ENCODE measurements around the gene MTO1. TPM values are rescaled to one million over a fixed set of nuclear protein-coding genes. Genes with fewer than 3 reads are reported as not detected.
"Not testable (repeated sequence)": the region's sequence is repeated elsewhere in the genome, so short reads cannot be mapped to it uniquely, and the experiment has no call there.

Gene MTO1
- total RNA-seq, 4 donors from 2014 or later, result 16.4 to 43.4 (median 21.9) TPM

DNA sequence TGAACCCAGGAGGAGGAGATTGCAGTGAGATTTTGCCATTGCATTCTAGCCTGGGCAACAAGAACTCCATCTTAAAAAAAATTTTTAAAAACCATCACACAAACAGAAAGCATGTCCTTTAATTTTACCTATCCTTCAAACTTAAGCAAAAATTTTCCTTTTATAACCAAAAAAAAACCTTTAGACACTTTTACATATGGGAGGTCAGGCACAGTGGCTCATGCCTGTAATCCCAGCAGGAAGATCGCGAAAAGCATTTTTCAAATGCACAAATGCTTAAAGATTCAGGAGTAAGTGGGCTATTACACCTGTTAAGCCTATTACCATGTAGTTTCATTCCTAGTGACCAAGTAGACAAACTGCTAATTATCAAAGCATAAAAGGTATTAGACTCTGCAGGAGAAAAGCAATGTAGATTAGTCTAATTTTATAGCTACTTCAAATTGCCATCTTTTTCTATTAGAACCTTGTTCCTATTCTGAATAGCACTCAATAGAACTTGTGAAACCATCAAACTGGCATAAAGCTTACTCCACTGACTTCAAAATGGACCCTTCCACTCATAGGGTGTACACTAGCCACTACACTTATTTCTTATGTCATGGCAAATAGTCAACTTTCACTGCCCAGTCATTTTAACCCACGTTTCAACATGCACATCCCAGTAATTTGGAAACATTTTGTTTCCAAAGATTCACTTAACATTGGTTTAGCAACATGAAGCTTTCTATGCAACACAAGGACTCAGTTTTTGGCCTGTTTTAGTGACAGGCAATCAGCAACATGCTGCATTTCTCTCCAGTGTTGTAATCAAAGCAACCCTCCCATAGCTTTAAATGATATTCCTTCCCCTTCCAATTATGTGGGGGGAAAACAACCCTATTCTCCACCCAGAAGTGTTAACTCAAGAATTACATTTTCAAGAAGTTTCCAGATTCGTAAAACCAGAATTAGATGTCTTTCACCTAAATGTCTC, 55.3 kb downstream of the MTO1 start:
- no peak for TF ChIP-seq POLR2A (IDR thresholded peaks at IDR 0.05)
- TF ChIP-seq, protein P1, sequence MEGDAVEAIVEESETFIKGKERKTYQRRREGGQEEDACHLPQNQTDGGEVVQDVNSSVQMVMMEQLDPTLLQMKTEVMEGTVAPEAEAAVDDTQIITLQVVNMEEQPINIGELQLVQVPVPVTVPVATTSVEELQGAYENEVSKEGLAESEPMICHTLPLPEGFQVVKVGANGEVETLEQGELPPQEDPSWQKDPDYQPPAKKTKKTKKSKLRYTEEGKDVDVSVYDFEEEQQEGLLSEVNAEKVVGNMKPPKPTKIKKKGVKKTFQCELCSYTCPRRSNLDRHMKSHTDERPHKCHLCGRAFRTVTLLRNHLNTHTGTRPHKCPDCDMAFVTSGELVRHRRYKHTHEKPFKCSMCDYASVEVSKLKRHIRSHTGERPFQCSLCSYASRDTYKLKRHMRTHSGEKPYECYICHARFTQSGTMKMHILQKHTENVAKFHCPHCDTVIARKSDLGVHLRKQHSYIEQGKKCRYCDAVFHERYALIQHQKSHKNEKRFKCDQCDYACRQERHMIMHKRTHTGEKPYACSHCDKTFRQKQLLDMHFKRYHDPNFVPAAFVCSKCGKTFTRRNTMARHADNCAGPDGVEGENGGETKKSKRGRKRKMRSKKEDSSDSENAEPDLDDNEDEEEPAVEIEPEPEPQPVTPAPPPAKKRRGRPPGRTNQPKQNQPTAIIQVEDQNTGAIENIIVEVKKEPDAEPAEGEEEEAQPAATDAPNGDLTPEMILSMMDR (IDR thresholded peaks at IDR 0.05 in 4 of 5, conservative IDR thresholded peaks at IDR 0.05 in 1 of 5), result no peak
- Histone ChIP-seq H3K27me3 (peaks cover 19 to 26% (median 25%) of the 10 kb centered on the region in 3 donors), H3K27ac (peak overlapping the region in 3 of 4 donors; percentile 14 to 24 (median 19)), H3K36me3 (peaks cover 0 to 3% of the 10 kb centered on the region in 2 donors), H3K9me3 (no peaks in the 10 kb centered on the region), H3K4me1 (peaks cover 7 to 9% of the 10 kb centered on the region in 2 donors), H3K4me3 (no peak overlapping the region)
- in situ Hi-C loops (cut with MboI; ENCODE audit: low sequenced_read_pairs in 4 of 4), result loop anchor here in 2 of 4 donors (10.0 kb wide), 2 partner anchors 88 to 98 kb away; no protein-coding TSS in a partner anchor
- ATAC-seq, result no peak
- DNase-seq, result no peak
- intact Hi-C loops (cut with DNase I; ENCODE audit: low total_unique reads), result loop anchor here (10.0 kb wide), 2 partner anchors 218 to 1688 kb away; partner anchors contain the start of gene COL12A1

DNA sequence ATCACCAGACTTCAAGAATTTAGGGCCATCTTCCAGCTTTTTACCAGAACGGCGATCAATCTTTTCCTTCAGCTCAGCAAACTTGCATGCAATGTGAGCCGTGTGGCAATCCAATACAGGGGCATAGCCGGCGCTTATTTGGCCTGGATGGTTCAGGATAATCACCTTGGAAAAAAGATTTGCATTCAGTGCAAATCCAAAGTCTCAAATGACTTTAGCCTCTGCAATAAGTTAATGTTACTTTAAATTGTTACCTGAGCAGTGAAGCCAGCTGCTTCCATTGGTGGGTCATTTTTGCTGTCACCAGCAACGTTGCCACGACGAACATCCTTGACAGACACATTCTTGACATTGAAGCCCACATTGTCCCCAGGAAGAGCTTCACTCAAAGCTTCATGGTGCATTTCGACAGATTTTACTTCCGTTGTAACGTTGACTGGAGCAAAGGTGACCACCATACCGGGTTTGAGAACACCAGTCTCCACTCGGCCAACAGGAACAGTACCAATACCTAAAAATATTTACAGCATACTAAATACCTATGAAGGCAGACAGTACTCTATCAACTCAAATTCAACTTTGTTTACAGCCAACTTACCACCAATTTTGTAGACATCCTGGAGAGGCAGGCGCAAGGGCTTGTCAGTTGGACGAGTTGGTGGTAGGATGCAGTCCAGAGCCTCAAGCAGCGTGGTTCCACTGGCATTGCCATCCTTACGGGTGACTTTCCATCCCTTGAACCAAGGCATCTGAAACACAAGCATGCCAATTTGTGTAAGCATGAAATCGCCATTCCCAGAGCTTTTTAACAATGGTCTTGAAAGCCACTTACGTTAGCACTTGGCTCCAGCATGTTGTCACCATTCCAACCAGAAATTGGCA, 56.8 kb downstream of the MTO1 start:
- intact Hi-C loops (cut with DNase I; ENCODE audit: low total_unique reads), result loop anchor here (10.0 kb wide), 2 partner anchors 216 to 1686 kb away; partner anchors contain the start of gene COL12A1
- peaks cover 9 to 13% of the 10 kb centered on the region in 2 donors for H3K4me1 ChIP-seq

DNA sequence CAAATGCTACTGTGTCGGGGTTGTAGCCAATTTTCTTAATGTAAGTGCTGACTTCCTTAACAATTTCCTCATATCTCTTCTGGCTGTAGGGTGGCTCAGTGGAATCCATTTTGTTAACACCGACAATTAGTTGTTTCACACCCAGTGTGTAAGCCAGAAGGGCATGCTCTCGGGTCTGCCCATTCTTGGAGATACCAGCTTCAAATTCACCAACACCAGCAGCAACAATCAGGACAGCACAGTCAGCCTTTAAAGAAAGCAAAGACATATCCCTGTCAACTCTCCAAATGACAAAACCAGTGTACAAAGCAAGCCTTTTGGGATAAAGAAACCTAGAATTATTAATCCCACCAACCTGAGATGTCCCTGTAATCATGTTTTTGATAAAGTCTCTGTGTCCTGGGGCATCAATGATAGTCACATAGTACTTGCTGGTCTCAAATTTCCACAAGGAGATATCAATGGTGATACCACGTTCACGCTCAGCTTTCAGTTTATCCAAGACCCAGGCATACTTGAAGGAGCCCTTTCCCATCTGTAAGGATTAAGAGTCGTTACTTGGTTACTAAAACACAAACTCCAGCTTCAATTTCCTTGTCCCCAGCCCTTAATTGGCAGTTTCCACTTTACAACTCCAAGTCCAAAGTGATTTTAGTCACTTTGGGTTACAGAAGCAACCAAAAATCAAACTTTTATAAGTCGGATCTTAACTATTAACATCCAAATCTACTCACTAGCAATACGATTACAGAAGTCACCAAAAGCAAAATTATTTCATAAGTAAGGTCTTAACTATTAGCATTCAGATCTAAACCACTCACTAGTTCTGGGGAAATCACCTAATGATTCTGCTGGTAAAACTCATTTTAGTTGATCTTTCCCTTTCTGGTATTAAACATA, 57.7 kb downstream of the MTO1 start:
- H3K27ac ChIP-seq, result peak overlapping the region; percentile 83 to 92 (median 90)
- intact Hi-C loops (cut with DNase I; ENCODE audit: low total_unique reads), result loop anchor here (10.0 kb wide), 2 partner anchors 216 to 1686 kb away; partner anchors contain the start of gene COL12A1
- H3K36me3 ChIP-seq, DNase-seq, ATAC-seq, H3K9me3 ChIP-seq: not testable (repeated sequence)
- H3K4me1 ChIP-seq, result peaks cover 9 to 13% of the 10 kb centered on the region in 2 donors
- peak overlapping the region; percentile 60 to 83 (median 68) for H3K4me3 ChIP-seq
- in situ Hi-C loops (cut with MboI; ENCODE audit: low sequenced_read_pairs in 4 of 4), result loop anchor here in 2 of 4 donors (10.0 kb wide), 2 partner anchors 86 to 96 kb away; no protein-coding TSS in a partner anchor
- H3K27me3 ChIP-seq, result peaks cover 35 to 43% (median 43%) of the 10 kb centered on the region in 3 donors

More for the DNA sequence above, 56.8 kb downstream of the MTO1 start:
- Histone ChIP-seq H3K27ac (peak overlapping the region in 2 of 4 donors; percentile 29 to 92), H3K27me3 (peaks cover 34 to 35% (median 34%) of the 10 kb centered on the region in 3 donors)
- DNase-seq, H3K4me3 ChIP-seq, H3K9me3 ChIP-seq, ATAC-seq, H3K36me3 ChIP-seq: not testable (repeated sequence)
- in situ Hi-C loops (cut with MboI; ENCODE audit: low sequenced_read_pairs in 4 of 4), result loop anchor here in 2 of 4 donors (10.0 kb wide), 2 partner anchors 86 to 96 kb away; no protein-coding TSS in a partner anchor

DNA sequence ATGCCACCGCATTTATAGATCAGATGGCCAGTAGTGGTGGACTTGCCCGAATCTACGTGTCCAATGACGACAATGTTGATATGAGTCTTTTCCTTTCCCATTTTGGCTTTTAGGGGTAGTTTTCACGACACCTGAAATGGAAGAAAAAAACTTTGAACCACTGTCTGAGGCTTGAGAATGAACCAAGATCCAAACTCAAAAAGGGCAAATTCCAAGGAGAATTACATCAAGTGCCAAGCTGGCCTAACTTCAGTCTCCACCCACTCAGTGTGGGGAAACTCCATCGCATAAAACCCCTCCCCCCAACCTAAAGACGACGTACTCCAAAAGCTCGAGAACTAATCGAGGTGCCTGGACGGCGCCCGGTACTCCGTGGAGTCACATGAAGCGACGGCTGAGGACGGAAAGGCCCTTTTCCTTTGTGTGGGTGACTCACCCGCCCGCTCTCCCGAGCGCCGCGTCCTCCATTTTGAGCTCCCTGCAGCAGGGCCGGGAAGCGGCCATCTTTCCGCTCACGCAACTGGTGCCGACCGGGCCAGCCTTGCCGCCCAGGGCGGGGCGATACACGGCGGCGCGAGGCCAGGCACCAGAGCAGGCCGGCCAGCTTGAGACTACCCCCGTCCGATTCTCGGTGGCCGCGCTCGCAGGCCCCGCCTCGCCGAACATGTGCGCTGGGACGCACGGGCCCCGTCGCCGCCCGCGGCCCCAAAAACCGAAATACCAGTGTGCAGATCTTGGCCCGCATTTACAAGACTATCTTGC, 58.6 kb downstream of the MTO1 start:
- intact Hi-C loops (cut with DNase I; ENCODE audit: low total_unique reads) (loop anchor here (2.0 to 10.0 kb wide), 5 partner anchors 47 to 1685 kb away; partner anchors contain the start of genes COL12A1 and SLC17A5), in situ Hi-C loops (cut with MboI; ENCODE audit: low sequenced_read_pairs in 4 of 4) (loop anchor here in 3 of 4 donors (10.0 kb wide), 3 partner anchors 65 to 95 kb away; no protein-coding TSS in a partner anchor)
- ATAC-seq (peak; percentile 27 to 49), DNase-seq (peak; percentile 32 to 53)
- Histone ChIP-seq H3K4me3 (peak overlapping the region; percentile 60 to 83 (median 68)), H3K27ac (peak overlapping the region; percentile 83 to 92 (median 90)), H3K36me3 (peaks cover 0 to 3% of the 10 kb centered on the region in 2 donors), H3K27me3 (peaks cover 41 to 45% (median 44%) of the 10 kb centered on the region in 3 donors), H3K4me1 (peaks cover 9 to 13% of the 10 kb centered on the region in 2 donors), H3K9me3 (no peaks in the 10 kb centered on the region)
- TF ChIP-seq POLR2A (IDR thresholded peaks at IDR 0.05), result no peak
- TF ChIP-seq, protein P1 (IDR thresholded peaks at IDR 0.05 in 4 of 5, conservative IDR thresholded peaks at IDR 0.05 in 1 of 5), result no peak
